ENCODE measurements around the gene RNF217. TPM values are rescaled to one million over a fixed set of nuclear protein-coding genes. Genes with fewer than 3 reads are reported as not detected.

The RNF217 gene
- total RNA-seq (2022; extraction: Qiagen RNA extraction; ENCODE audit: low read depth), result 4.9 to 8.0 TPM (median 6.9 TPM) in 5 replicates

GRCh38 chr6:124961777-124962638, at the start of gene RNF217:
Gene RNF217, plus strand, starts transcription at chr6:124962437. Its CDS starts 108 bp downstream, at chr6:124962545.

Other genes with a start within 250 kb of the RNF217 start
- 43.9 to 52.4 TPM (median 45.8 TPM) in 5 replicates for gene TPD52L1, start 191.3 kb downstream of the RNF217 start, total RNA-seq (2022; extraction: Qiagen RNA extraction; ENCODE audit: low read depth)

Measured in A549 treated with DMSO at 1 μM for 4 hours (cell line).